Karpas-422 (cell line): ENCODE measurements around the gene ZNF185. TPM values are rescaled to one million over a fixed set of nuclear protein-coding genes. Genes with fewer than 3 reads are reported as not detected.

Experiments used
- DNase-seq: peaks from one replicate; pipeline ENCODE4 v3.0.0-alpha.2; 2015
- H2AFZ ChIP-seq: fragments of 200-600 bp; sonication (generic); 2 replicates; pipeline ENCODE4 v1.6.1; 2014; ENCODE audit warnings: antibody characterized with exemption, low read length, mixed read lengths
- H3K27ac ChIP-seq: fragments of 200-600 bp; sonication (generic); 2 replicates; pipeline ENCODE4 v1.5.1; 2014; ENCODE audit warnings: mild to moderate bottlenecking, low read length, moderate library complexity
- H3K27me3 ChIP-seq: fragments of 200-600 bp; sonication (generic); 2 replicates; pipeline ENCODE4 v1.6.1; 2014; ENCODE audit warnings: low read length, mixed read lengths
- H3K36me3 ChIP-seq: fragments of 200-600 bp; sonication (generic); 2 replicates; pipeline ENCODE4 v1.6.1; 2014; ENCODE audit warnings: low read length, mixed read lengths; ENCODE audit not compliant: insufficient read depth
- H3K4me1 ChIP-seq: fragments of 200-600 bp; sonication (generic); 2 replicates; pipeline ENCODE4 v1.6.1; 2014; ENCODE audit warnings: mild to moderate bottlenecking, low read length, mixed read lengths
- H3K4me2 ChIP-seq: fragments of 200-600 bp; sonication (generic); 2 replicates; pipeline ENCODE4 v1.6.1; 2014; ENCODE audit warnings: low read length, low read depth, mild to moderate bottlenecking; ENCODE audit not compliant: poor library complexity, severe bottlenecking
- H3K4me3 ChIP-seq: fragments of 200-600 bp; sonication (generic); 2 replicates; pipeline ENCODE4 v1.5.1; 2014; ENCODE audit warnings: mild to moderate bottlenecking, antibody characterized with exemption, low read length, mixed read lengths
- H3K79me2 ChIP-seq: fragments of 200-600 bp; sonication (generic); 2 replicates; pipeline ENCODE4 v1.6.1; 2014; ENCODE audit warnings: mild to moderate bottlenecking, low read length, mixed read lengths
- H3K9ac ChIP-seq: fragments of 200-600 bp; sonication (generic); 2 replicates; pipeline ENCODE4 v1.6.0; 2014; ENCODE audit warnings: low read length
- H3K9me2 ChIP-seq: fragments of 200-600 bp; sonication (generic), shearing (Covaris generic); replicated peaks from 2 replicates; pipeline ENCODE4 v1.6.0; 2014; ENCODE audit warnings: mild to moderate bottlenecking, low read length, moderate library complexity; ENCODE audit not compliant: insufficient read depth
- H3K9me3 ChIP-seq: fragments of 300-700, 200-600 bp; sonication (generic); 2 replicates; pipeline ENCODE4 v1.6.1; 2014; ENCODE audit warnings: low read length, mixed read lengths
- H4K20me1 ChIP-seq: fragments of 200-600 bp; sonication (generic); 2 replicates; pipeline ENCODE4 v1.6.1; 2014; ENCODE audit warnings: mild to moderate bottlenecking, antibody characterized with exemption, low read length, low read depth; ENCODE audit not compliant: insufficient read depth
- total RNA-seq: library from RNA; depleted of rRNA; stranded (reverse); fragments of >200 nt; shearing (Covaris generic); gene quantifications from 2 replicates; pipeline ENCODE4 v1.2.3, GENCODE V29; 2014; ENCODE audit warnings: low replicate concordance

Gene ZNF185
- total RNA-seq, 1 experiment from 2014 or later: 0.67 TPM

DNA sequence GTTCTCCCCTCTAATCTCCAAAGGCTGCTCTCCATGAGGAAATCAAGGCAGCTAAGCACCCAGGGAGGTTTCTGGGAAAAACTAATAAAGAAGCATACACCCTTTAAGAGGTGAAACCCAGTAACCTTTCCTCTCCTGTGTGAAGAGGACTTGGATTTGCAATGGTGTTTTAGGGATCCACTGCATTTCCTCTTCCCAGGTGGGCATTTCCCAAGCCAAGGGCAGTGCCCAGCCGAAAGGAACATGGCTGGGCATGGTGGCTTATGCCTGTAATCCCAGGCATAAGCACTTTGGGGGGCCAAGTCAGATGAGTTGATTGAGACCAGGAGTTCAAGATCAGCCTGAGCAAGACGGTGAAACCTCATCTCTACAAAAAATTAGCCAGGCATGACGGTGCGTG is 5.4 kb upstream of the ZNF185 start:
- no peak overlapping the region for H3K4me3 ChIP-seq
- no peaks in the 10 kb centered on the region for H3K9me3 ChIP-seq
- H3K9me2 ChIP-seq: no peaks in the 10 kb centered on the region
- no peaks in the 10 kb centered on the region for H3K79me2 ChIP-seq
- no peaks in the 10 kb centered on the region for H3K36me3 ChIP-seq
- H3K4me1 ChIP-seq: no peaks in the 10 kb centered on the region
- H3K27ac ChIP-seq: no peak overlapping the region
- no peak overlapping the region for H3K4me2 ChIP-seq
- no peak for DNase-seq
- H3K27me3 ChIP-seq: no peaks in the 10 kb centered on the region
- no peaks in the 10 kb centered on the region for H4K20me1 ChIP-seq
- H3K9ac ChIP-seq: no peak overlapping the region
- H2AFZ ChIP-seq: no peak overlapping the region

DNA sequence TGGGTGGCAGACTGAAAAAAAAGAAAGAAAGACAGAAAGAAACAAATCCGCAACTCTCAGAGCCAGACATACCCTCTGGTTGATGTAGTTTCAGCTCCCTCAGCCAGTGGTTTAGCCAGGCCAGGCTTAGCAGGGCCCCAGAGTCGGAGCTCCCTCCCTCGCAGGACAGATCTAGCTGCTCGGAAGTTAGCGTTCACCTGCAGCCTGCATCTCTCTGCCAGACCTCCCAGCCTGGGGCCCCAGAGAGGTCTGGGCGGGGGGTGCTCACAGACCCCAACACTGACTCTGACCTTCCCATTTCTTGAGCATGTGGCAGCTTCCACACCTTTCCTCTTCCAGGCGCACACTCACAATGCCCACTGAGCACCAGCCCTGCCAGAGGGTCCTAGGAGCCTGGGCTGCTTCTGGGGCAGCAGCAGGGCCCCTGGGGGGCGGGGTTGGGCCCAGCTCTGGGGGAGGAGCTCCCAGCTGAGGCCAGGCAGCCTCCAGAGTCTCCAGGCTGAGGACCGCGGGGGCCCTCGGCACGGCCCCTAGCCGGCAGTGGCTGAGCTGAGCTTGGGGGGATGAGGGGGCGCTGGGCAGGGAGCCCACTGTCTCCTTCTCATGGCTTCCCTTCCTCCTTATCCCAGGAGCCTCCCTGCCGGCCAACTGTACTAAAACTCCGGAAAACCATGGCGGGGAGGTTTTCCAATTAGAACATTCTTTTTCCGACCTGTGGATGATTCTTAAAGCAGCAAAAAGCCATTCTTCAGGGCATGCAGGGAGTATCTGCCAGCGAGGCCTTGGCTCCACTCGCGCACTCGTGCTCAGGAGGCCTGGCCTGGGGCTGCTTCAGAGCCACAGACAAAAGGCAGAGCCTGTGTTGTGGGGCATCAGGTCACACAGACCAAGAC is 4.6 kb upstream of the ZNF185 start:
- Histone ChIP-seq H3K4me2 (no peak overlapping the region), H3K27ac (no peak overlapping the region), H4K20me1 (no peaks in the 10 kb centered on the region), H2AFZ (no peak overlapping the region), H3K9me3 (no peaks in the 10 kb centered on the region), H3K36me3 (no peaks in the 10 kb centered on the region), H3K9ac (no peak overlapping the region), H3K79me2 (no peaks in the 10 kb centered on the region), H3K27me3 (no peaks in the 10 kb centered on the region), H3K9me2 (no peaks in the 10 kb centered on the region), H3K4me3 (no peak overlapping the region), H3K4me1 (no peaks in the 10 kb centered on the region)
- DNase-seq: no peak

DNA sequence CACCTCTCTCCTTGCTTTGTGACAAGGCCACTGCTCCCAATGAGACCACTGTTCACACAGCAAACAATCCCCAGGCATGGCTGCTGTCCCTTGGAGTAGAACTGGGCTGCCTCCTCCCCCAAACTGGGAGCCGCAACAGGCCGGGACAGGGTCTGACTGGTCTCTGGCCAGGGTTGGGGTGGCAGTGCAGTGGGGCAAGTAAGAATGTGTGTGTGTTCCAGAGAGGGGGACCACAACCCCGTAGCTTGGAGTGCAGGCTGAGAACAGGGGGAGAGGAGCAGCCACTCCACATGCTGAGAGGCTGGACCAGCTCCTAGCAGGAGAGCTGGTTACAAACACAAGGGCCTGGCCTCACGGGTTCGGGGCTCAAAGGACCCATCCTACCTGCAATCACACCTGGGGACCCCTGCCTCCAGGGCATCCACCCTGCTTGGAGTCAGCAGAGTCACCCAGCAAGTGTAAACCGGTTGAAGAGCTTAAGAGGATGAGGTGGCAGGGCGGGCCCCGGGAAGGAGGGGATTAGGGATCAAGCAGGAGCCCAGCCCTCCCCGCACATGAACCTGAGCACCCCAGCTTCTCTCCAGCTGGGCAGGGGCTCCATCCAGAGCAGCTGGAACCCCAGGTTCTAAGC is 3.8 kb upstream of the ZNF185 start:
- H3K4me2 ChIP-seq: no peak overlapping the region
- H3K9ac ChIP-seq: no peak overlapping the region
- no peak overlapping the region for H2AFZ ChIP-seq

DNA sequence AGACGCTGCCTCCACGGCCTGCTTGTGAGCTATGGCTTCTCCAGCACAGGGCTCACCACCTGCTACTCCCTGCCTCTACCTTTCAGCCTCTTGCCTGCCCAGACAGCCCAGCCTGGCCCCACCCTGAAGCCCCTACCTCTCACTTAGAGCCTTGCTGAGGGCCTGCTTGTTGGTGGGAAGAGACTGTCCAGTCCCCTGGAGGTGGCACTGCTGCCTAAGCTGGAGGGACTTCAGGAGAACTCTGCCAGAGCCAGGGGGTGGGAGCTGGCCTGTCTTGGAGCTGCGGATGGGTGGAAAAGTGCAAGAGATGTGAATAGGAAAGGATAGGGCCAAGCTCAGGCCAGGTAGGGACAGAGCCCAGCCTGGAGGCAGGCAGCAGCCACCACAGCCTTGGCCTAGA is 2.7 kb upstream of the ZNF185 start:
- Histone ChIP-seq H3K9me3 (no peaks in the 10 kb centered on the region), H3K4me3 (no peak overlapping the region), H3K9ac (no peak overlapping the region), H3K9me2 (no peaks in the 10 kb centered on the region), H3K4me1 (no peaks in the 10 kb centered on the region), H4K20me1 (no peaks in the 10 kb centered on the region), H3K27me3 (no peaks in the 10 kb centered on the region), H3K27ac (no peak overlapping the region), H3K36me3 (no peaks in the 10 kb centered on the region), H3K4me2 (no peak overlapping the region), H3K79me2 (no peaks in the 10 kb centered on the region), H2AFZ (no peak overlapping the region)
- no peak for DNase-seq

More for the DNA sequence above, 3.8 kb upstream of the ZNF185 start:
- no peaks in the 10 kb centered on the region for H3K4me1 ChIP-seq
- no peaks in the 10 kb centered on the region for H3K27me3 ChIP-seq
- no peaks in the 10 kb centered on the region for H3K36me3 ChIP-seq
- no peaks in the 10 kb centered on the region for H3K9me2 ChIP-seq
- H3K4me3 ChIP-seq: no peak overlapping the region
- H3K79me2 ChIP-seq: no peaks in the 10 kb centered on the region
- DNase-seq: no peak
- H3K9me3 ChIP-seq: no peaks in the 10 kb centered on the region
- H4K20me1 ChIP-seq: no peaks in the 10 kb centered on the region
- no peak overlapping the region for H3K27ac ChIP-seq

DNA sequence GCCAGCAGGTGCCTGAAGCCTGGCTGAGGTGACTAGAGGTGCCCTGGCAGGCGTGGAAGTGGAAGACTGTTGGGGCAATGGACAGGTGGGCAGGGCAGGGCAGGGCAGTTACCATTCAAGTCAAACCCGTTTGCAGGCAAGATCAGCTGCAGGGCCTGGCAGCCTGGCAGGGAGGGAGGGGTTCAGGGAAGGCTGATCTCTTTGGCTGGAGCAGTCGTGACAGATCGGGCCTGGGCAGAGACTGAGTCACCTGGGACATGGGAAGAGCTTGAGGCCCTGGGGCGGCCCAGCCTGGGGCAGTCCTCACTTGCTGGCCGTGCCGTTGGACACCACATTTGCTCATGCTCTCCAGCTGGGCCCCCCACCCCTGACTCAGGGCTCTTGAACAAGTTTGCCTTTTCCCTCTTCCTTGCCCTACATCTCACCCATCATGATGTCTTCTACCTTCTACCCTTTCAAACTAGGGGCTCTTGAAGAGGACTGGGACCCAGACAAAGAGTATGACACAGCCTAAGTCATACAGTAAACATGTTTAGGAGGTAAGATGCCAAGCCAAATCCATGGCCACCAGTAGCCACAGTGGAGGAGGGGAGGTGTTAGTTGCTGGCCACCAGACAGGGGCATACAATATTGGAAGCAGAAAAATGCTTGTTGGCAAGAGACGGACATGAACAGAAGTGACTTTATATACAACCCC is 2.0 kb upstream of the ZNF185 start:
- Histone ChIP-seq H2AFZ (no peak overlapping the region), H3K36me3 (no peaks in the 10 kb centered on the region), H3K9me3 (no peaks in the 10 kb centered on the region), H3K79me2 (no peaks in the 10 kb centered on the region), H3K27ac (no peak overlapping the region), H3K9ac (no peak overlapping the region), H3K27me3 (no peaks in the 10 kb centered on the region), H3K4me3 (no peak overlapping the region), H3K4me1 (no peaks in the 10 kb centered on the region), H3K4me2 (no peak overlapping the region), H3K9me2 (no peaks in the 10 kb centered on the region), H4K20me1 (no peaks in the 10 kb centered on the region)
- no peak for DNase-seq

- Histone ChIP-seq H4K20me1 (no peaks in the 10 kb centered on the region), H3K36me3 (no peaks in the 10 kb centered on the region), H3K4me2 (no peak overlapping the region), H3K27ac (no peak overlapping the region), H3K4me3 (no peak overlapping the region), H3K79me2 (no peaks in the 10 kb centered on the region), H2AFZ (no peak overlapping the region), H3K4me1 (no peaks in the 10 kb centered on the region), H3K27me3 (no peaks in the 10 kb centered on the region), H3K9ac (no peak overlapping the region), H3K9me3 (no peaks in the 10 kb centered on the region), H3K9me2 (no peaks in the 10 kb centered on the region)
- no peak for DNase-seq
These were observed 1.4 kb upstream of the ZNF185 start for GRCh38 chrX:152896450-152896849.

- no peaks in the 10 kb centered on the region for H3K4me1 ChIP-seq
These were observed 575 bp downstream of the ZNF185 start for GRCh38 chrX:152898442-152898841.

More at GRCh38 chrX:152898442-152898841, 575 bp downstream of the ZNF185 start:
- Histone ChIP-seq H2AFZ (no peak overlapping the region), H3K27ac (no peak overlapping the region), H3K4me2 (no peak overlapping the region), H3K4me3 (no peak overlapping the region), H3K9ac (no peak overlapping the region), H3K36me3 (no peaks in the 10 kb centered on the region), H3K9me2 (no peaks in the 10 kb centered on the region), H3K9me3 (no peaks in the 10 kb centered on the region), H3K27me3 (no peaks in the 10 kb centered on the region), H3K79me2 (no peaks in the 10 kb centered on the region), H4K20me1 (no peaks in the 10 kb centered on the region)
- no peak for DNase-seq
